GM08714 (cell line): ENCODE data around the gene RDX.
"Not testable (repeated sequence)": the region's sequence is repeated elsewhere in the genome, so short reads cannot be mapped to it uniquely, and the experiment has no call there.

Experiments
- H3K4me3 ChIP-seq: fragments of 200-500 bp; sonication (Bioruptor generic); 2 replicates; pipeline ENCODE4 v1.5.1; 2014; ENCODE audit warnings: mild to moderate bottlenecking, low read length, inconsistent platforms
- ZNF274 ChIP-seq: IDR thresholded peaks from 2 replicates; pipeline ENCODE4 v1.6.1; 2012; ENCODE audit warnings: mild to moderate bottlenecking, low read depth, low read length

RDX gene

DNA sequence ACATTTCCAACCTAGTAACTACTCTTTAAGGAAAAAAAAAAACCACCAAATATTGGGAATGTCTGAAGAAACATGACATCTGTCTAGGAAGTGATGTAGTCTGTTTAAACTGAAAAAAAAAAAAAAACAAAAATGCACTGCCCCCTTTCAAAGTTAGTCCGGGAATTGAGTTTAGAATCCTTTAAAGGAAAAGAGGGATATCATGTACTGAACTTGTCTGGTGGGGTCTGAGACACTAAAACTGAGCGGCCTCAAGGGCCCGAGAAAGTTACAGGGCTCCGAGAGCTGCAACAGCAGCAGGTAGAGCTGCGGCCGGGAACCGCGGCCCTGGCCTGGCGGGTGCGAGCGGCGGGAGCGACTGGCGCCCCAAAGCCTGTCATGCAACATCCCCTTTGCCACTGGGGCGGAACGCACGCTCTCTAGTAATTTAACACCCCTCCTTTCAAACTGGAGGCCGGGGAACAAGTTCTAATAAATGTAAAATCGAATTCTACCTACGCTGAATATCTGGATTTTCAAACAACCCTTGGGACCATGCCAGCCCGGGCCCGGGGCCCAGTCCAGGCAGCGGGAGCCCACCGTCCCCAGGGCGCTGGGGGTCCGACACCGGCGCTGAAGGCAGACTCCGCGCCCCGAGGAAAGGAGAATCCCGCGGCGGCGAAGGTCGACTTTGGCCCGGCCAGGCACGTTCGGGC is 736 bp downstream of the RDX start:
- no peak for TF ChIP-seq ZNF274
- peak overlapping the region; percentile 74 for H3K4me3 ChIP-seq

DNA sequence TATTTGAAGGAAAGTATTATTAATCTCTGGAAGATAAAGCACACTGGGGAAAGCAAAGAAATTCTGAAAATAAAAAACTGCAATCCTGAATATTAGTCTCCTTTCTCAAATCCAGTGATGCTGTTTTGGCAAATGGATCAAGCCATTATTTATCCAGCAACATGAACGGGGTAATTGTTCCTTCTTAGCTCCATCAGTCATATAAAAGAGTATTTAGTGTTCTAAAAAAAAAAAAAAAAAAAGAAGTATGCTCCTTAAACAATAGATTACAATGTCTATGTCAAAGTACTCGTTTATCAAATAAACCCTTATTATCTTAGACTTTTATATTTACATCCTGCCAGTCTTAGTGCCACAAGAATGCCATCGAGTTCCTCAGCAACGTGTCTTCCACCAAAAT is 1.3 kb downstream of the RDX start:
- TF ChIP-seq ZNF274 = no peak

DNA sequence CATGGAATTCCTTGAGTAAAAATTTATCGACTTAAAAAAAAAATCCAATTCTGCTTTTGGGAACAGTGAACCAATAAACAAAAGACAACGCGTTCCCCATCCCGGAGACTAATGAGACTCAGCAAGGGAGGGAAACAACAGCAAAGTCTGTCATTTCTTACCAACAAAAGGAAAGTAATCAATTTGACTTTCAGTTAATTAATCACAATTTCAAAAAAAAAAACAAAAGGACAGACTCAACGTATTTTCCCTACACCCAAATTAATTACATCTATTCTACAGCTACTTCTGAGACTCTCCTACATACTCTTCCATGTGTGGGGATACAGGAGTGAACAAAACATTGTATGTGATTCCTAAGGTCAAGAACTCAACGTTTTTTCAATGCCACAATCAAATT is 1.9 kb downstream of the RDX start:
- TF ChIP-seq ZNF274 = no peak
- peak overlapping the region; percentile 74 for H3K4me3 ChIP-seq

More for the DNA sequence above, 1.3 kb downstream of the RDX start:
- H3K4me3 ChIP-seq = peak overlapping the region; percentile 74; the same call in 1 of the 2 replicates

DNA sequence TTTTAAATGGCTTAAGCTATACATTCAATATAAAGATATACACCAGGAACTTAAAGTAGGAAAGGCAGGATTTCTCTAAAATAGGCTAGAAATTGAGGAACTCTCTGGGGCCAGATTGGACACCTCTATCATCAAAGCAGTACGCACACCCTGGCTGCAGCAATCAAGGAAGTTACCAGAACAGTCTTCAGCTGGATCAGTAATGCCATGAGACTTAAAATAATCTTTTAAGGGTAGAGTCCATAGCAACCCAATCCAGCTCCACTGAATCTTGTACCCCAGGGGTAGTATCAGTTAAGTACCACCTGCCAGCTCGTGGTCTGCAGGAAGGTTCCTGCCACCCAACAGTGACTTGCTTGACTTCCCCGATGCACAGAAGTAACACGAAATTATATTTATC is 3.0 kb downstream of the RDX start:
- TF ChIP-seq ZNF274 = no peak
- H3K4me3 ChIP-seq = peak overlapping the region; percentile 66

DNA sequence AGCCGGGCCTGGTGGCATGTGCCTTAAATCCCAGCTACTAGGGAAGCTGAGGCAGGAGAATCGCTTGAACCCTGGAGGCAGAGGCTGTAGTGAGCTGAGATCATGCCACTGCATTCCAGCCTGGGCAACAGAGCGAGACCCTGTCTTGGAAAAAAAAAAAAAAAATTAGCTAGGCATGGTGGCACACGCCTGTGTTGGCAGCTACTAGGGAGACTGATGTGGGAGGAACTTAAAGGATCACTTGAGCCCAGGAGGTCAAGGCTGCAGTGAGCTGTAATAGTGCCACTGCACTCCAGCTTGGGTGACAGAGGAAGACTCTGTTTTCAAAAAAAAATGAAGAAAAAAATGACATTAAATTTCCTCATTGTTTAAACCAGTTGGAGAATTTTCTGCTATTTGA is 4.3 kb downstream of the RDX start:
- H3K4me3 ChIP-seq = not testable (repeated sequence)

DNA sequence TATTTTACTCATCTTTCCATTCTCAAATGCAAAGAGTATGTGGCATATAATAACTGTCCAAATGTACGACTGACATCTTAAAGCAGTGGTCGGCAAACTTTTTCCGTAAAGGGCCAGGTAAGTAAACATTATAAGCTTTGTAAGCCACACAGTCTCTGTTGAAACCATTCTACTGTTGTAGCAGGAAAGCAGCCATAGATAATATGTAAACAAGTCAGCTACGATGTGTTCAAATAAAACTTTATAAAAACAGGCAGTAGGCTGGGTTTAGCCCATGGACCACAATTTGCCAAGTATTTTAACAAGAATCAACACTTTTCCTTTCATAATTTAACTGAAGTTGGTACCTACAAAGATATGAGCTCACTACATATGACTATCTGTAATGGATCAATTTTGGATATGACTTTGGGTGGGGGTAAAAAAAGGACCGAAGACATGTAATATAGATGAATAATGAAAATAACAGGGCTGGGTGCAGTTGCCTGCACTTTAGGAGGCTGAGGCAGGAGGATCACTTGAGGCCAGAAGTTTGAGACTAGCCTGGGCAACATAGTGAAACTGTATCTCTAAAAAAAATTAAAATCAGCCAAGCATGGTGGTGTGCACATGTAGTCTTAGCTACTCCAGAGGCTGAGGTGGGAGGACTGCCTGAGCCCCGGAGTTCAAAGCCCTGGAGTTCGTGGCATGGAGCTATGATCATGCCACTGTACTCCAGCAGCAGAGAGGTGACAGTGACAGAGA is 5.7 kb downstream of the RDX start:
- no peak overlapping the region for H3K4me3 ChIP-seq
- no peak for TF ChIP-seq ZNF274

DNA sequence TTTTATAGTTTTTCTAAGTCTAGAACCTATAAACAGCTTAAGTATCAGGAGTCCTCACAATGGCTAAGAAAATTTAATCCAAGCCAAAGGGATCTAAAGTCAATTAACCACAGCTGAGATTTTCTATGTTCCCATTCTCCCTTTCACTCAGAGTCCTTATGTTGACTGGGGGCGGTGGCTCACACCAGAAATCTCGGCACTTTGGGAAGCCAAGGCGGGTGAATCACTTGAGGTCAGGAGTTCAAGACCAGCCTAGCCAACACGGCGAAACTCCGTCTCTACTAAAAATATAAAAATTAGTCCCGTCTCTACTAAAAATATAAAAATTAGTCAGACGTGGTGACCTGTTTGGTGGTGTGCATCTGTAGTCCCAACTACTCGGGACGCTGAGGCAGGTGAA is 6.9 kb downstream of the RDX start:
- TF ChIP-seq ZNF274 = no peak
- no peak overlapping the region for H3K4me3 ChIP-seq

DNA sequence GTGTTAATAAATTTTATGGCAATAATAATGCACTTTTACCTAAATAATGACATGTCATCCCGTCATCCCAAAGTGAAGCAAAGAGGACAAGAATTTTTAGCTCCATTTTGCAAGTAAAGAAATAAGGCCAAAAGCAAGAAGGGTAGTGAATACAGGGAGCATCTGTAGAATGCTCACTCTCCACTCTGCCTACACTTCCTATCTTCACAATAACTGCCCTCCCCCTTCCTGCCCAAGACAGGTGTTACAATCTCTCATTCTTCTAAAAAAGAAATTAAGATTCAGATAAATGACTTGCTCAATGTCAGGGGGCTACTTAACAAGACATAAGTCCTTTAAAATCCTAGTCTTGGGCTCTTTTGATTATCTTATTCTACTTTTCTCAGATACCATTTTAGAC is 8.9 kb downstream of the RDX start:
- no peak for TF ChIP-seq ZNF274
- no peak overlapping the region for H3K4me3 ChIP-seq

DNA sequence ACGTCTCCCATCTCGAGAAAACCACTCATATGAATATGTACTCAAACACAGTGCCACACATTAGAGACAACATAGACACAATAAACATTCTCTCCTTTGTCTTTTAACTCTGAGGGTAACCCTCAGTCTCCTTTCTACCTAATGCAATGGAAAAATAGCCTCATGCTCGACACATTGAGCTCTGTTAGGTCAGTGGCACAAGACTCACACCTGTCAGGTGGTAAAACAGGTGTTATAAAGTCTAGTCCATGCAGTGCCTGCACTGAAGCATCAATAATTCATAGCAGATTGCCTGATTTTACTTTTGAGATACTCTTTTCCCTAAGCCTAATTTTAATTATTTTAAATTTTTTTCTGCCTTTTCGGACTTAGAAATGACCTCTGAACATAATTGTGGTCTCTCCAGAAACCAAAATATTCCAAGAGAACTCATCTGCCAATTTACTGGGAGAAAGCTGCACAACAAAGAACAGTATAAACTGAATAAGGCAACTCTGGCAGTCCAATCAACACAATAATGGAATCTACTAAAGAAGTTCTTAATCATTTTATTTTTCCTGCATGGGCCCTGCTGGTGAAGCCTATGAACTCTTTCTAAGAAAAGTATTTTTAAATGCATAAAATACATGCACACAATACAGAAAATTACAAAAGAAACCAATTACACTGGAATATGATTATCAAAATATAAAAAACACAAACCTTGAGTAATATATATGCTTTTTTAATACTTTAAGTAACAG is 9.9 kb downstream of the RDX start:
- H3K4me3 ChIP-seq = no peak overlapping the region
- no peak for TF ChIP-seq ZNF274

DNA sequence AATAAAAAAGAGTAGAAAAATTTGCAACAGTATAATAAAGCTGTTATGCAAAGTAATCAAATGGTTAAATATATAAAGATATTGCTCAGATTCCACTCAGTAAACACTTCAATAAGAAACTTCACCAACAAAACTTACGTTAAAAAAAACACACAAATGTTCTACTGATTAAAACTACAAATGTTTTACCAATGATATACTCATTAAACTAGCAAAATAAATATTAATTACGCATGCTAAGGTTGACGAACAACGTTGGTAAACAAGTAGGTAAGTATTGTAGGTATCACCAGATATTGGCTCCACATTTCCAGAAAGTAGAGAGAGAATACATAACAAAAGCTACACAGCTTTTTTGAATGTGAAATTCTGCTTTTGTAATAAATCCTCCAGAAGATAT is 12.6 kb downstream of the RDX start:
- TF ChIP-seq ZNF274 = no peak
- H3K4me3 ChIP-seq = no peak overlapping the region

DNA sequence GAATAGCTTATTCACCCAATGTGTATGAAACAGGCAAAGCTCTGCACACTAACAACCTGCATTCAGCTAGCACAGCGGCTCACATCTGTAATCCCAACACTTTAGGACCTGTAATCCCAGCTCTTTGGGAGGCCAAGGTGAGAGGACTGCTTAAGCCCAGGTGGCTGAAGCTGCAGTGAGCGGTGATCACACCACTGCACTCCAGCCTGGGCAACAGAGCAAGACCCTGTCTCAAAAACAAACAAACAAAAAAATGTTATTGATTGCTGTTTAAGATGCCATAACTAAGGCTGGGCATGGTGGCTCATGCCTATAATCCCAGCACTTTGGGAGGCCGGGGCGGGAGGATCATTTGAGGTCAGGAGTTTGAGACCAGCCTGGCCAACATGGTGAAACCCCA is 15.8 kb downstream of the RDX start:
- H3K4me3 ChIP-seq = not testable (repeated sequence)

DNA sequence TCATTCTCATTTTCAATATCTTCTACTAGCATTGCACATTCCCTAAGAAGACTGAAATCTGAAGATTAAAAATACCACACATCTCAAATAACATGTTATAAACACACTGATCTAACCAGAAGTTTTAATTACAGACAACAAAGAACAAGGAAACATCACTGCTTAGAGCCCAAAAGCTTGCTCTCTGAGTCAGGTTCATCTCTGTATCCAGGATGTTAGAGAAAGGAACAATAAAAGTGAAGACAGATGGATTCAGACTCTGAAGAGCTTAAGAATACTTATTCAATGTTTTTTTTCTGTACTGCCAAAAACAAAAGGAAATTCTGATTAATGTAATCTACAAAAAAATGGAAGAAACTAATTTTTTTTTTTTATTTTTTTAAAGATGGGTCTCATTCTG is 16.5 kb downstream of the RDX start:
- TF ChIP-seq ZNF274 = no peak

DNA sequence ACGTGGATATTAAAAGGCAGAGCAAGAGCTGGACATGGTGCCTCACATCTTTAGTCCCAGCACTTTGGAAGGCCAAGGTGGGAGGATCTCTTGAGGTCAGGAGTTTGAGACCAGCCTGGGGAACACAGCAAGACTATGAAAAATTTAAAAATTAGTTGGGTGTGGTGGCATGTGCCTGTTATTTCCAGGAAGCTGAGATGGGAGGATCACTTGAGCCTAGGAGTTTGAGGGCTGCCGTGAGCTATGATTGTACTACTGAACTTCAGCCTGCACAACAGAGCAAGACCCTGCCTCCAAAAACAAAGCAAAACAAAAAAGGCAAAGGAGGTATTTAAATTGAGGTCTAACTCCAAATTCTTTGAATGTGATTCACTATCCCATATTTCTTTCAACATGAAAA is 23.5 kb downstream of the RDX start:
- no peak for TF ChIP-seq ZNF274
- H3K4me3 ChIP-seq = no peak overlapping the region

More for the DNA sequence above, 16.5 kb downstream of the RDX start:
- no peak overlapping the region for H3K4me3 ChIP-seq

DNA sequence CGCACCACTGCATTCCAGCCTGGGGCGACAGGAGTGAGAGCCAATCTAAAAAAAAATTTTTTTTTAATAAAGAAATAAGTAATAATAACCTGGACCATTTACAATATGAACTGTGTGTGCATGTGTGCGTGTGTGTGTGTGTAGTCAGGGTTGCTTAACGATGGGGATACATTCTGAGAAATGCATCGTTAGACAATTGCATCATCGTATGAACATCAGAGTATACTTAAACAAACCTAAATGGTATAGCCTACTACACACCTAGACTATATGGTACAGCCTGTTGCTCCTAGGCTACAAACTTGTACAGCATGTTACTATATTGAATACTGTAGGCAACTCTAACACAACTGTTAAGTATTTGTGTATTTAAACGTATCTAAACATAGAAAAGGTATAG is 26.4 kb downstream of the RDX start:
- no peak for TF ChIP-seq ZNF274
- no peak overlapping the region for H3K4me3 ChIP-seq

DNA sequence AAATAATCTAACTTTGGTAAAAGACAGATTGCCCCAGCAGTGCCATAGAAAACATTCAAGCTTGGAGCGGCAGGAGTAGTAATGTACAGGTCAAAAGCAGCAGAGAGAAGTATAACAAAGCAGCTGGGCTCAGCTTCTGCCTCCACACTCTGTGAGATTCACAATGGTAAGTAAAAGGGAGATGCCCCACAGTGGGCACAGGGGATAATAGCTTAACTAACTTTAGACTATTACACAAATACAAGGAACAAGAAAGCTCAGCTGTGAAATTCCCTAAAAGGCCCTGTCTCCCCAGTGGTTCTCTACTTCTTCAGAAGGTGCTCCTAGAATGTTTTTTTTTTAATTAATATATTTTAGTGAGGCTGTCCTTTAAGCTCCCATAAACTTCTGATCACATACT is 28.0 kb downstream of the RDX start:
- no peak for TF ChIP-seq ZNF274
- no peak overlapping the region for H3K4me3 ChIP-seq
